IPS-NIHi11 (cell line): ENCODE data around the gene RMND5A.
A peak's percentile ranks its signal among the peaks of the same experiment; 100 is the strongest.
"Not testable (repeated sequence)": the region's sequence is repeated elsewhere in the genome, so short reads cannot be mapped to it uniquely, and the experiment has no call there.

Experiments
- DNase-seq: peaks from one replicate; pipeline ENCODE4 v3.0.0; 2012; ENCODE audit warnings: mixed read lengths, low spot score

RMND5A gene

GRCh38 chr2:86714579-86715173 lies 5.4 kb upstream of the RMND5A start:
- DNase-seq, result not testable (repeated sequence)

- DNase-seq, result not testable (repeated sequence)
These were observed 841 bp upstream of the RMND5A start for GRCh38 chr2:86719263-86719636.

- not testable (repeated sequence) for DNase-seq
These were observed 639 bp downstream of the RMND5A start for GRCh38 chr2:86720540-86721320.

GRCh38 chr2:86725706-86726105 lies 5.6 kb downstream of the RMND5A start:
- not testable (repeated sequence) for DNase-seq

GRCh38 chr2:86732040-86732525 lies 12.0 kb downstream of the RMND5A start:
- not testable (repeated sequence) for DNase-seq

GRCh38 chr2:86732837-86733236 lies 12.7 kb downstream of the RMND5A start:
- not testable (repeated sequence) for DNase-seq

- not testable (repeated sequence) for DNase-seq
These were observed 13.4 kb downstream of the RMND5A start for GRCh38 chr2:86733528-86733927.

- DNase-seq, result not testable (repeated sequence)
These were observed 14.8 kb downstream of the RMND5A start for GRCh38 chr2:86734896-86735295.

GRCh38 chr2:86739485-86739884 lies 19.4 kb downstream of the RMND5A start:
- not testable (repeated sequence) for DNase-seq

GRCh38 chr2:86739889-86740288 lies 19.8 kb downstream of the RMND5A start:
- not testable (repeated sequence) for DNase-seq

- not testable (repeated sequence) for DNase-seq
These were observed 21.9 kb downstream of the RMND5A start for GRCh38 chr2:86741889-86742498.

GRCh38 chr2:86744152-86744551 lies 24.1 kb downstream of the RMND5A start:
- DNase-seq, result no peak

- no peak for DNase-seq
These were observed 26.8 kb downstream of the RMND5A start for GRCh38 chr2:86746939-86747338.

GRCh38 chr2:86747711-86748639 lies 27.9 kb downstream of the RMND5A start:
- DNase-seq, result peak; percentile 40

- no peak for DNase-seq
These were observed 30.2 kb downstream of the RMND5A start for GRCh38 chr2:86750240-86750839.

- DNase-seq, result no peak
These were observed 31.7 kb downstream of the RMND5A start for GRCh38 chr2:86751778-86752177.

GRCh38 chr2:86752934-86753333 lies 32.8 kb downstream of the RMND5A start:
- no peak for DNase-seq

GRCh38 chr2:86753606-86754005 lies 33.5 kb downstream of the RMND5A start:
- no peak for DNase-seq

- no peak for DNase-seq
These were observed 38.3 kb downstream of the RMND5A start for GRCh38 chr2:86758405-86758804.

- DNase-seq, result no peak
These were observed 40.3 kb downstream of the RMND5A start for GRCh38 chr2:86760371-86760770.

- peak; percentile 63 for DNase-seq
These were observed 44.7 kb downstream of the RMND5A start for GRCh38 chr2:86764661-86765309.
